Measurements from ENCODE around the gene TAF3.

DNA sequence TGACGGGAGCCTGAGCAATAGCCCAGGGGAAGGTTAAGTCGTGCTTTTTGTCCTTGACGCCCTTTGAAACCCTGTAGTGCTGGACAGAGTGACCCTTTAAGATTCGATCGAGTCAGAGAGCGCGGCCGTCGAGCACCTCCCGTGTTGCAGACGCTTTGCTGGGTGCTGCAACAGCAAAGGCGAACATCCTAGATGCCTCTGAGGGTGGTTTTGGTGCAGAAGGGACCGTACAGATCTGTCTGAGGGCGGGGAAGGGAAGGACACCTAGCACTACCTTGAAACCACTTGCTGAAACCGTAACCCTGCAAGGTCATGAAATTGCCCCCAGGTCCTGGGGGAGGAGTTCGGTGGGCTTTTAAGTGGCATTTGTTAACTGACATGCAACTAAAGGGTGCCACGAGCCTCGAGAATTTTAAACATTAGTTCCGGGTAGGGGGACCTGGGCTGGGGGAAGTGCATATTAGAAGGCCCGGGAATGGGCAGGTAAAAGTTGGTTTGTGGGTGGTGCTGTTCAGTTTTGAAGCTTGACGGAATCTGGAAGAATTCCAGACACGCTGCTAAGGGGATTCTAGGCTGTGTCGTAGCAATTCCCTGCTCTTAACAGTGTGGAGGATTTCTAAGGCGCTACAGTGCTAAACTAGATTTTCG lies 29.5 kb upstream of the TAF3 start:
- TF ChIP-seq, protein P1, sequence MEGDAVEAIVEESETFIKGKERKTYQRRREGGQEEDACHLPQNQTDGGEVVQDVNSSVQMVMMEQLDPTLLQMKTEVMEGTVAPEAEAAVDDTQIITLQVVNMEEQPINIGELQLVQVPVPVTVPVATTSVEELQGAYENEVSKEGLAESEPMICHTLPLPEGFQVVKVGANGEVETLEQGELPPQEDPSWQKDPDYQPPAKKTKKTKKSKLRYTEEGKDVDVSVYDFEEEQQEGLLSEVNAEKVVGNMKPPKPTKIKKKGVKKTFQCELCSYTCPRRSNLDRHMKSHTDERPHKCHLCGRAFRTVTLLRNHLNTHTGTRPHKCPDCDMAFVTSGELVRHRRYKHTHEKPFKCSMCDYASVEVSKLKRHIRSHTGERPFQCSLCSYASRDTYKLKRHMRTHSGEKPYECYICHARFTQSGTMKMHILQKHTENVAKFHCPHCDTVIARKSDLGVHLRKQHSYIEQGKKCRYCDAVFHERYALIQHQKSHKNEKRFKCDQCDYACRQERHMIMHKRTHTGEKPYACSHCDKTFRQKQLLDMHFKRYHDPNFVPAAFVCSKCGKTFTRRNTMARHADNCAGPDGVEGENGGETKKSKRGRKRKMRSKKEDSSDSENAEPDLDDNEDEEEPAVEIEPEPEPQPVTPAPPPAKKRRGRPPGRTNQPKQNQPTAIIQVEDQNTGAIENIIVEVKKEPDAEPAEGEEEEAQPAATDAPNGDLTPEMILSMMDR (IDR thresholded peaks at IDR 0.05), result no peak
- TF ChIP-seq POLR2A (IDR thresholded peaks at IDR 0.05), result no peak
